ENCODE data around the gene P2RY12. TPM values are rescaled to one million over a fixed set of nuclear protein-coding genes. Genes with fewer than 3 reads are reported as not detected.

P2RY12 gene
- polyA plus RNA-seq, 1 donor from 2014 or later: not detected

DNA sequence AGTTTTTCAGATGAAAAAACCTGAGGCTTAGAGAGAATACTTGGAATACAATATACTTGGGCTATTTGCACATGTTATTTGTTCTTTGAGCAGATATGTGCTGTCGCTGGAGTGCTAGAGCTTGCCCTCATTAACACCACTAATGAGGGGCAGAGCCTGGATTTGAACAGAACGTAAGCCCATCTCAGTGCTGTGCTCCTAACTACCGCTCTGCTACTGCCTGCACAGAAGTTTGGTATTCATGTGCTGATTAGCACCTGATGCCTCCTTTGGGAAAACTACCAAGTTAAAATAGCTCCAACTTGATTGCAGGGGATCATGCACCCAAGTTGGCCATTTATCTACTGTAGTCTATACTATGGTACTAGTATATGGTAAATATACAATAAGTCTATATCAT, 71.6 kb downstream of the P2RY12 start:
- Histone ChIP-seq H3K9ac (ENCODE audit: low read length) (no peak overlapping the region), H3K79me2 (replicated peaks; ENCODE audit: insufficient read depth, low read length) (no peaks in the 10 kb centered on the region), H2AFZ (ENCODE audit: low read depth, low read length) (no peak overlapping the region), H3K27ac (ENCODE audit: low read length) (no peak overlapping the region), H4K20me1 (ENCODE audit: insufficient read depth) (peaks cover 3% of the 10 kb centered on the region), H3F3A (ENCODE audit: insufficient read depth, low read length, poor library complexity, severe bottlenecking) (no peaks in the 10 kb centered on the region), H3K4me2 (ENCODE audit: low read length) (no peak overlapping the region), H3K4me3 (ENCODE audit: low read length) (no peak overlapping the region), H3K36me3 (ENCODE audit: insufficient read depth, low read length) (no peaks in the 10 kb centered on the region), H3K9me2 (ENCODE audit: insufficient read depth, low read length) (no peaks in the 10 kb centered on the region), H3K27me3 (ENCODE audit: insufficient read depth, low read depth, low read length) (no peaks in the 10 kb centered on the region), H3K9me3 (ENCODE audit: low read length) (no peaks in the 10 kb centered on the region)
- TF ChIP-seq, protein P1, sequence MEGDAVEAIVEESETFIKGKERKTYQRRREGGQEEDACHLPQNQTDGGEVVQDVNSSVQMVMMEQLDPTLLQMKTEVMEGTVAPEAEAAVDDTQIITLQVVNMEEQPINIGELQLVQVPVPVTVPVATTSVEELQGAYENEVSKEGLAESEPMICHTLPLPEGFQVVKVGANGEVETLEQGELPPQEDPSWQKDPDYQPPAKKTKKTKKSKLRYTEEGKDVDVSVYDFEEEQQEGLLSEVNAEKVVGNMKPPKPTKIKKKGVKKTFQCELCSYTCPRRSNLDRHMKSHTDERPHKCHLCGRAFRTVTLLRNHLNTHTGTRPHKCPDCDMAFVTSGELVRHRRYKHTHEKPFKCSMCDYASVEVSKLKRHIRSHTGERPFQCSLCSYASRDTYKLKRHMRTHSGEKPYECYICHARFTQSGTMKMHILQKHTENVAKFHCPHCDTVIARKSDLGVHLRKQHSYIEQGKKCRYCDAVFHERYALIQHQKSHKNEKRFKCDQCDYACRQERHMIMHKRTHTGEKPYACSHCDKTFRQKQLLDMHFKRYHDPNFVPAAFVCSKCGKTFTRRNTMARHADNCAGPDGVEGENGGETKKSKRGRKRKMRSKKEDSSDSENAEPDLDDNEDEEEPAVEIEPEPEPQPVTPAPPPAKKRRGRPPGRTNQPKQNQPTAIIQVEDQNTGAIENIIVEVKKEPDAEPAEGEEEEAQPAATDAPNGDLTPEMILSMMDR (IDR thresholded peaks at IDR 0.05; ENCODE audit: poor library complexity, severe bottlenecking): no peak
- TF ChIP-seq TAF1 (IDR thresholded peaks at IDR 0.05; ENCODE audit: low read depth) (no peak), RAD21 (conservative IDR thresholded peaks at IDR 0.05) (no peak), SMC3 (conservative IDR thresholded peaks at IDR 0.05; ENCODE audit: poor library complexity) (no peak), MXI1 (conservative IDR thresholded peaks at IDR 0.05; ENCODE audit: poor library complexity, severe bottlenecking) (no peak), EZH2 (IDR thresholded peaks at IDR 0.05; ENCODE audit: borderline replicate concordance, insufficient read depth, low read length, poor library complexity, severe bottlenecking) (no peak), POLR2AphosphoS5 (IDR thresholded peaks at IDR 0.05) (no peak), EP300 (conservative IDR thresholded peaks at IDR 0.05; ENCODE audit: poor library complexity, severe bottlenecking) (no peak)
- TF ChIP-seq, protein P2, sequence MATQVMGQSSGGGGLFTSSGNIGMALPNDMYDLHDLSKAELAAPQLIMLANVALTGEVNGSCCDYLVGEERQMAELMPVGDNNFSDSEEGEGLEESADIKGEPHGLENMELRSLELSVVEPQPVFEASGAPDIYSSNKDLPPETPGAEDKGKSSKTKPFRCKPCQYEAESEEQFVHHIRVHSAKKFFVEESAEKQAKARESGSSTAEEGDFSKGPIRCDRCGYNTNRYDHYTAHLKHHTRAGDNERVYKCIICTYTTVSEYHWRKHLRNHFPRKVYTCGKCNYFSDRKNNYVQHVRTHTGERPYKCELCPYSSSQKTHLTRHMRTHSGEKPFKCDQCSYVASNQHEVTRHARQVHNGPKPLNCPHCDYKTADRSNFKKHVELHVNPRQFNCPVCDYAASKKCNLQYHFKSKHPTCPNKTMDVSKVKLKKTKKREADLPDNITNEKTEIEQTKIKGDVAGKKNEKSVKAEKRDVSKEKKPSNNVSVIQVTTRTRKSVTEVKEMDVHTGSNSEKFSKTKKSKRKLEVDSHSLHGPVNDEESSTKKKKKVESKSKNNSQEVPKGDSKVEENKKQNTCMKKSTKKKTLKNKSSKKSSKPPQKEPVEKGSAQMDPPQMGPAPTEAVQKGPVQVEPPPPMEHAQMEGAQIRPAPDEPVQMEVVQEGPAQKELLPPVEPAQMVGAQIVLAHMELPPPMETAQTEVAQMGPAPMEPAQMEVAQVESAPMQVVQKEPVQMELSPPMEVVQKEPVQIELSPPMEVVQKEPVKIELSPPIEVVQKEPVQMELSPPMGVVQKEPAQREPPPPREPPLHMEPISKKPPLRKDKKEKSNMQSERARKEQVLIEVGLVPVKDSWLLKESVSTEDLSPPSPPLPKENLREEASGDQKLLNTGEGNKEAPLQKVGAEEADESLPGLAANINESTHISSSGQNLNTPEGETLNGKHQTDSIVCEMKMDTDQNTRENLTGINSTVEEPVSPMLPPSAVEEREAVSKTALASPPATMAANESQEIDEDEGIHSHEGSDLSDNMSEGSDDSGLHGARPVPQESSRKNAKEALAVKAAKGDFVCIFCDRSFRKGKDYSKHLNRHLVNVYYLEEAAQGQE (IDR thresholded peaks at IDR 0.05; ENCODE audit: borderline replicate concordance): no peak

DNA sequence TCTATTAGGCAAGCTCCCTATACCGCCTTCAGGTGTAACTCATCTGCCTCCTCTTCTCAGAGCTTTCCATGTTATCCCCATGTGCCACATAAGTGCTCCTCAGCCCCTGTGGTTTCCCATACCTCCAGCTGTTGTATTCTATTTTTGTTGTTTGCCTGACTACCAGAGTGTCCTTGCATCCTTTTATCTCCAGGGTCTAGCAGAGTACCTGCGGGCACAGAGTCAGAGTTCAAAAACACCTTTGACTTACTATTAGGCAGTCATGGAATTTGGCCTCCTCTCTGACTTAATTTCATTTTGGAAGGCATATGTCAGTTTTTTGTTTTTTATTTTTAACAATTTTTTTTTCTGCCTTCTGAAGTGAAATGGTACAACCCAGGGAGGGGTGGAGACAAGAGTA, 75.0 kb downstream of the P2RY12 start:
- H3K9ac ChIP-seq (ENCODE audit: low read length): no peak overlapping the region
- no peak overlapping the region for H3K4me3 ChIP-seq (ENCODE audit: low read length)
- H3K9me3 ChIP-seq (ENCODE audit: low read length): no peaks in the 10 kb centered on the region
- no peak overlapping the region for H3K4me2 ChIP-seq (ENCODE audit: low read length)
- no peaks in the 10 kb centered on the region for H3K36me3 ChIP-seq (ENCODE audit: insufficient read depth, low read length)
- H3K27me3 ChIP-seq (ENCODE audit: insufficient read depth, low read depth, low read length): no peaks in the 10 kb centered on the region
- no peak overlapping the region for H2AFZ ChIP-seq (ENCODE audit: low read depth, low read length)
- H3K27ac ChIP-seq (ENCODE audit: low read length): no peak overlapping the region
- no peaks in the 10 kb centered on the region for H3F3A ChIP-seq (ENCODE audit: insufficient read depth, low read length, poor library complexity, severe bottlenecking)
- H4K20me1 ChIP-seq (ENCODE audit: insufficient read depth): peaks cover 3% of the 10 kb centered on the region
- H3K9me2 ChIP-seq (ENCODE audit: insufficient read depth, low read length): no peaks in the 10 kb centered on the region
- H3K79me2 ChIP-seq (replicated peaks; ENCODE audit: insufficient read depth, low read length): no peaks in the 10 kb centered on the region
- TF ChIP-seq, protein P1 (IDR thresholded peaks at IDR 0.05; ENCODE audit: poor library complexity, severe bottlenecking): no peak
- TF ChIP-seq, protein P2 (IDR thresholded peaks at IDR 0.05; ENCODE audit: borderline replicate concordance): no peak
- TF ChIP-seq TAF1 (IDR thresholded peaks at IDR 0.05; ENCODE audit: low read depth) (no peak), MXI1 (conservative IDR thresholded peaks at IDR 0.05; ENCODE audit: poor library complexity, severe bottlenecking) (no peak), POLR2AphosphoS5 (IDR thresholded peaks at IDR 0.05) (no peak), EZH2 (IDR thresholded peaks at IDR 0.05; ENCODE audit: borderline replicate concordance, insufficient read depth, low read length, poor library complexity, severe bottlenecking) (no peak), EP300 (conservative IDR thresholded peaks at IDR 0.05; ENCODE audit: poor library complexity, severe bottlenecking) (no peak), SMC3 (conservative IDR thresholded peaks at IDR 0.05; ENCODE audit: poor library complexity) (no peak), RAD21 (conservative IDR thresholded peaks at IDR 0.05) (no peak)
